CD4-positive, alpha-beta T cell treated with Interleukin-2 at 100 ng/mL for 4 hours (primary cell): ENCODE results near the gene PGRMC2.

Source experiments
- DNase-seq: peaks from one replicate; pipeline ENCODE4 v3.0.0-alpha.2; 2020; ENCODE audit warnings: low spot score

PGRMC2 gene

GRCh38 chr4:128298852-128299251 is 11.2 kb upstream of the PGRMC2 start:
- DNase-seq: no peak

- DNase-seq: no peak
These were observed 10.6 kb upstream of the PGRMC2 start for GRCh38 chr4:128298146-128298758.

- no peak for DNase-seq
These were observed 7.6 kb upstream of the PGRMC2 start for GRCh38 chr4:128295255-128295654.

GRCh38 chr4:128294464-128294863 is 6.9 kb upstream of the PGRMC2 start:
- no peak for DNase-seq

GRCh38 chr4:128292349-128292748 is 4.7 kb upstream of the PGRMC2 start:
- DNase-seq: no peak

- DNase-seq: no peak
These were observed 3.5 kb upstream of the PGRMC2 start for GRCh38 chr4:128291096-128291495.

GRCh38 chr4:128290526-128290925 is 2.9 kb upstream of the PGRMC2 start:
- no peak for DNase-seq

GRCh38 chr4:128289523-128290158 is 2.0 kb upstream of the PGRMC2 start:
- DNase-seq: no peak

- DNase-seq: peak; percentile 36
These were observed 1.1 kb upstream of the PGRMC2 start for GRCh38 chr4:128288689-128289106.

GRCh38 chr4:128287871-128288688 is 467 bp upstream of the PGRMC2 start:
- peak; percentile 99 for DNase-seq

GRCh38 chr4:128286474-128287058 is 1.0 kb downstream of the PGRMC2 start:
- DNase-seq: peak; percentile 45

GRCh38 chr4:128285085-128285997 is 2.3 kb downstream of the PGRMC2 start:
- DNase-seq: no peak

- no peak for DNase-seq
These were observed 3.3 kb downstream of the PGRMC2 start for GRCh38 chr4:128284317-128284716.

- no peak for DNase-seq
These were observed 4.5 kb downstream of the PGRMC2 start for GRCh38 chr4:128283071-128283470.

GRCh38 chr4:128282516-128282915 is 5.1 kb downstream of the PGRMC2 start:
- DNase-seq: no peak

- no peak for DNase-seq
These were observed 6.3 kb downstream of the PGRMC2 start for GRCh38 chr4:128281354-128281753.

- DNase-seq: no peak
These were observed 7.9 kb downstream of the PGRMC2 start for GRCh38 chr4:128279624-128280225.

GRCh38 chr4:128277856-128278255 is 9.8 kb downstream of the PGRMC2 start:
- DNase-seq: no peak

- DNase-seq: no peak
These were observed 12.3 kb downstream of the PGRMC2 start for GRCh38 chr4:128275346-128275745.

- no peak for DNase-seq
These were observed 16.1 kb downstream of the PGRMC2 start for GRCh38 chr4:128271551-128271950.

GRCh38 chr4:128268970-128269369 is 18.6 kb downstream of the PGRMC2 start:
- no peak for DNase-seq
